Activated T-cell treated with anti-CD3 and anti-CD28 coated beads for 48 hours (primary cell): ENCODE measurements around the gene KCNMB4.

Experiments
- DNase-seq: peaks from one replicate; pipeline ENCODE4 v3.0.0-alpha.2; 2020; ENCODE audit warnings: low read depth

The KCNMB4 gene

GRCh38 chr12:70365648-70366518, at the start of gene KCNMB4:
Gene KCNMB4, plus strand, starts transcription at chr12:70366290. Its CDS starts 445 bp downstream, at chr12:70366735.
- DNase-seq = peak; percentile 76

GRCh38 chr12:70317781-70318180, 48.3 kb upstream of the KCNMB4 start:
- DNase-seq = no peak

GRCh38 chr12:70319605-70320004, 46.5 kb upstream of the KCNMB4 start:
- no peak for DNase-seq

- no peak for DNase-seq
These were observed 44.9 kb upstream of the KCNMB4 start for GRCh38 chr12:70321191-70321590.

- DNase-seq = no peak
These were observed 38.5 kb upstream of the KCNMB4 start for GRCh38 chr12:70327541-70327940.

GRCh38 chr12:70329728-70330127, 36.4 kb upstream of the KCNMB4 start:
- no peak for DNase-seq

- DNase-seq = no peak
These were observed 35.9 kb upstream of the KCNMB4 start for GRCh38 chr12:70330158-70330557.

- no peak for DNase-seq
These were observed 33.9 kb upstream of the KCNMB4 start for GRCh38 chr12:70332236-70332635.

- no peak for DNase-seq
These were observed 31.3 kb upstream of the KCNMB4 start for GRCh38 chr12:70334742-70335141.

GRCh38 chr12:70338531-70338930, 27.6 kb upstream of the KCNMB4 start:
- no peak for DNase-seq

GRCh38 chr12:70351076-70351475, 15.0 kb upstream of the KCNMB4 start:
- DNase-seq = no peak

- no peak for DNase-seq
These were observed 12.1 kb upstream of the KCNMB4 start for GRCh38 chr12:70353780-70354660.

- no peak for DNase-seq
These were observed 11.3 kb upstream of the KCNMB4 start for GRCh38 chr12:70354787-70355186.

- DNase-seq = no peak
These were observed 10.1 kb upstream of the KCNMB4 start for GRCh38 chr12:70355972-70356371.

GRCh38 chr12:70359458-70360197, 6.5 kb upstream of the KCNMB4 start:
- no peak for DNase-seq

- DNase-seq = no peak
These were observed 5.9 kb upstream of the KCNMB4 start for GRCh38 chr12:70360218-70360617.

- no peak for DNase-seq
These were observed 1.2 kb upstream of the KCNMB4 start for GRCh38 chr12:70364695-70365397.

GRCh38 chr12:70365398-70365647, 767 bp upstream of the KCNMB4 start:
- DNase-seq = no peak

GRCh38 chr12:70366581-70367257, 629 bp downstream of the KCNMB4 start:
- DNase-seq = peak; percentile 47

GRCh38 chr12:70367258-70368141, 1.4 kb downstream of the KCNMB4 start:
- no peak for DNase-seq
